ENCODE results near the gene ZNF584.
"Not testable (repeated sequence)": the region's sequence is repeated elsewhere in the genome, so short reads cannot be mapped to it uniquely, and the experiment has no call there.

DNA sequence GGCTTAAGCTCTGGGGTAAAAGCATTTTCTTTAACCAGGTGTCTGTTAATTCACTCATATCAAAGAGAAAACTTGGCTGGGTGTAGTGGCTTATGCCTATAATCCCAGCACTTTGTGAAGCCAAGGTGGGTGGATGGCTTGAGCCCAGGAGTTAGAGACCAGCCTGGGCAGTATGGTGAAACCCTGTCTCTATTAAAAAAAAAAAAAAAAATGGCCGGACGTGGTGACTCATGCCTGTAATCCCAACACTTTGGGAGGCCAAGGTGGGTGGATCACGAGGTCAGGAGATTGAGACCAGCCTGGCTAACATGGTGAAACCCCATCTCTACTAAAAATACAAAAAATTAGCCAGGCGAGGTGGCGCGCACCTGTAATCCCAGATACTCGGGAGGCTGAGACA lies 31.7 kb upstream of the ZNF584 start:
- TF ChIP-seq, protein P1, sequence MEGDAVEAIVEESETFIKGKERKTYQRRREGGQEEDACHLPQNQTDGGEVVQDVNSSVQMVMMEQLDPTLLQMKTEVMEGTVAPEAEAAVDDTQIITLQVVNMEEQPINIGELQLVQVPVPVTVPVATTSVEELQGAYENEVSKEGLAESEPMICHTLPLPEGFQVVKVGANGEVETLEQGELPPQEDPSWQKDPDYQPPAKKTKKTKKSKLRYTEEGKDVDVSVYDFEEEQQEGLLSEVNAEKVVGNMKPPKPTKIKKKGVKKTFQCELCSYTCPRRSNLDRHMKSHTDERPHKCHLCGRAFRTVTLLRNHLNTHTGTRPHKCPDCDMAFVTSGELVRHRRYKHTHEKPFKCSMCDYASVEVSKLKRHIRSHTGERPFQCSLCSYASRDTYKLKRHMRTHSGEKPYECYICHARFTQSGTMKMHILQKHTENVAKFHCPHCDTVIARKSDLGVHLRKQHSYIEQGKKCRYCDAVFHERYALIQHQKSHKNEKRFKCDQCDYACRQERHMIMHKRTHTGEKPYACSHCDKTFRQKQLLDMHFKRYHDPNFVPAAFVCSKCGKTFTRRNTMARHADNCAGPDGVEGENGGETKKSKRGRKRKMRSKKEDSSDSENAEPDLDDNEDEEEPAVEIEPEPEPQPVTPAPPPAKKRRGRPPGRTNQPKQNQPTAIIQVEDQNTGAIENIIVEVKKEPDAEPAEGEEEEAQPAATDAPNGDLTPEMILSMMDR (IDR thresholded peaks at IDR 0.05; ENCODE audit: low read length): not testable (repeated sequence)
- not testable (repeated sequence) for TF ChIP-seq EZH2 (optimal IDR thresholded peaks at IDR 0.05; ENCODE audit: low read depth, low read length)
